GM13976 (cell line): ENCODE data around the gene ASCC1.
"Not testable (repeated sequence)": the region's sequence is repeated elsewhere in the genome, so short reads cannot be mapped to it uniquely, and the experiment has no call there.

Source experiments
- DNase-seq: peaks from one replicate; pipeline ENCODE4 v3.0.0; 2012; ENCODE audit warnings: low spot score
- in situ Hi-C: fragments of 300-500 bp; cut with MboI; formaldehyde crosslinking; loops from one replicate; pipeline ENCODE4 v1.12.0; 2022; ENCODE audit warnings: low sequenced_read_pairs, mixed read lengths, inconsistent platforms; ENCODE audit not compliant: unreplicated experiment
- TF ChIP-seq, protein P1 (sequence below): IDR thresholded peaks from 2 replicates; pipeline ENCODE4 v1.5.1; 2012; ENCODE audit warnings: borderline replicate concordance, mild to moderate bottlenecking; ENCODE audit not compliant: insufficient read depth; ENCODE audit errors: extremely low read depth, missing control alignments, control extremely low read depth

Gene ASCC1

DNA sequence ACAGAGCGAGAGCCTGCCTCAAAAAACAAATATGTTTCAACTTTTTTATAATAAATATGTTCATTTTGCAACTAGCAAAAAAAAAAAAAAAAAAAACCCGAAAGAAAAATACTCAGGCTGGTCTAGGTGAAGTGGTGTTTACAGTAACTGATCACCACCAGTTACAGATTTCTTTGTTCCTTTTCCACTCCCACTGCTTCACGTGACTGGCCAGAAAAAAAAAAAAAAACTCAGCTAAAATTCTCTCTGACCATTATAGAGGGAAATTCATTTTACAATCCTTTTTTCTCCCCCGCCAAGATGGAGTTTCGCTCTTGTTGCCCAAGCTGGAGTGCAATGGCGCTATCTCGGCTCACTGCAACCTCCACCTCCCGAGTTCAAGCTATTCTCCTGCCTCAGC, 4.6 kb upstream of the ASCC1 start:
- no peak for DNase-seq
- in situ Hi-C loops: loop anchor here (10.0 kb wide), 2 partner anchors 114 to 176 kb away; no protein-coding TSS in a partner anchor
- TF ChIP-seq, protein P1, sequence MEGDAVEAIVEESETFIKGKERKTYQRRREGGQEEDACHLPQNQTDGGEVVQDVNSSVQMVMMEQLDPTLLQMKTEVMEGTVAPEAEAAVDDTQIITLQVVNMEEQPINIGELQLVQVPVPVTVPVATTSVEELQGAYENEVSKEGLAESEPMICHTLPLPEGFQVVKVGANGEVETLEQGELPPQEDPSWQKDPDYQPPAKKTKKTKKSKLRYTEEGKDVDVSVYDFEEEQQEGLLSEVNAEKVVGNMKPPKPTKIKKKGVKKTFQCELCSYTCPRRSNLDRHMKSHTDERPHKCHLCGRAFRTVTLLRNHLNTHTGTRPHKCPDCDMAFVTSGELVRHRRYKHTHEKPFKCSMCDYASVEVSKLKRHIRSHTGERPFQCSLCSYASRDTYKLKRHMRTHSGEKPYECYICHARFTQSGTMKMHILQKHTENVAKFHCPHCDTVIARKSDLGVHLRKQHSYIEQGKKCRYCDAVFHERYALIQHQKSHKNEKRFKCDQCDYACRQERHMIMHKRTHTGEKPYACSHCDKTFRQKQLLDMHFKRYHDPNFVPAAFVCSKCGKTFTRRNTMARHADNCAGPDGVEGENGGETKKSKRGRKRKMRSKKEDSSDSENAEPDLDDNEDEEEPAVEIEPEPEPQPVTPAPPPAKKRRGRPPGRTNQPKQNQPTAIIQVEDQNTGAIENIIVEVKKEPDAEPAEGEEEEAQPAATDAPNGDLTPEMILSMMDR: no peak

DNA sequence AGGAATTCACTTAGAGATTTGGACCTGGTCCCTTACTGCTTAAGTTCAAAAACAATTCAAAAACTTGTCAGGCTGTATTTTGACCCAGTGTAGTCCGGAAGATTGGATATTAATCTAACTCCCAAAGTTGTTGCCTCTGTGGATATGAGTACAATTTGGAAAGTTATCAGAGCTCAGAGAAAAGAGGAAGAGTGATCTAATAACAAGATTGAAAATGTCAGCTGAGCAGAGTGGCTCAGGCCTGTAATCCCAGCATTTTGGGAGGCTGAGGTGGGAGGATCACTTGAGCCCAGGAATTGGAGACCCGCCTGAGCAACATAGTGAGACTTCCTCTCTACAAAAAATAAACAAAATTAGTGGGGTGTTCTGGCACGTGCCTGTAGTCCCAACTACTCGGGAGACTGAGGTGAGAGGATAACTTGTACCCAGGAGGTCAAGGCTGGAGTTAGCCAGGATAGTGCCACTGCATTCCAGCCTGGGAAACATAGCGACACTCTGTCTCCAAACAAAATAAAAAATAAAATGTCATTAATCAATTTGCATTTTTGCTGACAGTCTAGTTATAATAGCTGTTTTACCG, 3.2 kb upstream of the ASCC1 start:
- DNase-seq: no peak
- in situ Hi-C loops: no loop called here
- TF ChIP-seq, protein P1: no peak

DNA sequence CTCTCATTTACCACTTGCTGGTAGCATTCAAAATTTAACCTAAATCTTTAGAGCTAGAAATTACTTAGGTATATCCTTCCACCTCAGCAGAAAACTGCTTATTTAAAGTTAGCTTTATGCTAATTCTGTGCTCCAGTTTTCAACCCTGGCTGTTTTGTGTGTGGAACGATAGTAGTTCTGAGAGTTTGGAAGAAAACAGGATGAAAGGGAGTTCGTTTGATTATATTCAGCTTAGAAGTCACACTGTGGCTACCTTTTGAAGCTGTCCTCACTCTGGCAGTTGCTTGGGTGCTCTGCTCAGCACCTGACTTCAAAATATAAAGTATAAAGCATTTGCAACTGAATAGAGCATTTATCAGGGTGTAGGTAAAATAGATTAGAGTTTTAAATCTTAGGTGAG, 2.6 kb upstream of the ASCC1 start:
- in situ Hi-C loops: no loop called here
- TF ChIP-seq, protein P1: no peak
- DNase-seq: no peak

DNA sequence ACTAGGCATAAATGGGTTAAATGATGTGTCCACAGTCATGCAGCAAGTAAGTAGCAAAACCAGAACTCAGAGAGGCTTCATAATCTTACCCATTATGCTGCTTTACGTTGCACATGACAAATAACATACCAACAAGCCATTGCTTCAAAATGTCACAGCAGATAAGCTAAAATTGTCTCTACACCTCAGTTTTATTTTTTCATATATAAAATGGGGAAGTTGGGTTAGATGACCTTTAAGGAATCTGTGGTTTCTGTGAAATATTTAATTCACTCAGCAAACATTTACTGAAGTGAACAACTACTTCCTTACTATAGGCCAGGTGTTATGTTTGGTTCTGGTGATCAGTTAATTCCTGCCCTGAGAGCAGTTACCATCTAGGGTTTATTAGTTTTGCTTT, 2.2 kb upstream of the ASCC1 start:
- TF ChIP-seq, protein P1: no peak
- DNase-seq: no peak
- in situ Hi-C loops: no loop called here

DNA sequence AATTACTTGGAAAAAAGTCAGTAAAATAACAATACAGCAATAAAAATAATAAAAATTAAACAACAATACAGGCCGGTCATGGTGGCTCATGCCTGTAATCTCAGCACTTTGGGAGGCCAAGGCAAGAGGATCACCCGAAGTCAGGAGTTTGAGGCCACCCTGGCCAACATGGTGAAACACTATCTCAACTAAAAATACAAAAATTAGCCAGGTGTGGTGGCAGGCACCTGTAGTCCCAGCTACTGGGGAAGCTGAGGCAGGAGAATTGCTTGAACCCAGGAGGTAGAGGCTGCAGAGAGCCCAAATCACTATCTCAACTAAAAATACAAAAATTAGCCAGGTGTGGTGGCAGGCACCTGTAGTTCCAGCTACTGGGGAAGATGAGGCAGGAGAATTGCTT, 4.2 kb downstream of the ASCC1 start:
- in situ Hi-C loops, DNase-seq: not testable (repeated sequence)

- in situ Hi-C loops, DNase-seq: not testable (repeated sequence)
These were observed 4.7 kb downstream of the ASCC1 start for GRCh38 chr10:72211381-72211780.

- DNase-seq, in situ Hi-C loops: not testable (repeated sequence)
These were observed 7.5 kb downstream of the ASCC1 start for GRCh38 chr10:72208526-72208925.

DNA sequence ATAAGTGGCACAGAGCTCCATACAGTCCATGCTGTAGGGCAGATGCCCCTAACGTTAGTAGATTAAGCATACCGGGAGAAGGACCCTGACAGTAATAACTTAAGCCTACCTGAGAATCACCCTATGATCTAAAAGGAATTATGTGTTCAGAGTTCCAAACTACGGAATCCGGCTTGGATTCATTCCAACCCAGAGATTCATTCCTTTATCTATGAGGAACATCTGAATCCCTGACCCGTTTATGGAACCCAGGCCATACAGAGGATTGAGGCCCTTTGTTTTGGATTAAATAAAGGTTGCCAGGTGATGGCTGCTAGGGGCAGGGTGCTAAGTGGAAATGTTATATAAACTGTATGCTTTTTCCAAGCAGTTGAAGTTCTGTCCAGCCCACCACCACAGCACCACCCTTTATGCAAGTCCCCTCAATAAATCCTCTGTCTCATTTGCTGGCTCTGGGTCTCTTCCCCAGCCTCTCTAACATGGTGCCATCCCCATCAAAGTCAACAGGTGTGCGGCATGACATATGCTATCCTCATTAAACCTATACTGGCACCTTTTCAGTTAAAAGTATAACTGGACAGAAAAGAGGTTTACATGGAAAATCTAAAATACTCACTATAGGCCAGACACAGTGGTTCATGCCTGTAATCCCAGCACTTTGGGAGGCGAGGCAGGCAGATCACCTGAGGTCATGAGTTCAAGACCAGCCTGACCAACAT, 9.4 kb downstream of the ASCC1 start:
- in situ Hi-C loops: no loop called here
- TF ChIP-seq, protein P1: no peak
- DNase-seq: no peak
